Brain microvascular endothelial cell (primary cell): ENCODE measurements around the gene DCAF6.

Experiments used
- DNase-seq: peaks from one replicate; pipeline ENCODE4 v3.0.0-alpha.2; 2020
- H3K27ac ChIP-seq: fragments of 250-450 bp; sonication (Bioruptor Pico); 2 replicates; pipeline ENCODE4 v1.5.1; 2020; ENCODE audit warnings: mild to moderate bottlenecking, moderate library complexity
- H3K27me3 ChIP-seq: fragments of 250-450 bp; sonication (Bioruptor Pico); replicated peaks from 2 replicates; pipeline ENCODE4 v1.5.1; 2020; ENCODE audit warnings: mild to moderate bottlenecking
- H3K36me3 ChIP-seq: fragments of 250-450 bp; sonication (Bioruptor Pico); replicated peaks from 2 replicates; pipeline ENCODE4 v1.5.1; 2020; ENCODE audit warnings: mild to moderate bottlenecking
- H3K4me3 ChIP-seq: 2 replicates; pipeline ENCODE4 v1.5.1; 2011; ENCODE audit warnings: low read depth, mild to moderate bottlenecking, control low read depth, low read length, moderate library complexity
- CTCF ChIP-seq: IDR thresholded peaks from 2 replicates; pipeline ENCODE4 v1.5.1; 2011; ENCODE audit warnings: low read depth, mild to moderate bottlenecking, moderate library complexity, low read length, control low read depth, inconsistent platforms; ENCODE audit errors: missing control alignments
- in situ Hi-C: cut with HindIII; loops from 2 replicates; pipeline ENCODE4 v1.10.0; 2017; ENCODE audit warnings: low sequenced_read_pairs, low pct_ligation_motif_present

DCAF6 gene

DNA sequence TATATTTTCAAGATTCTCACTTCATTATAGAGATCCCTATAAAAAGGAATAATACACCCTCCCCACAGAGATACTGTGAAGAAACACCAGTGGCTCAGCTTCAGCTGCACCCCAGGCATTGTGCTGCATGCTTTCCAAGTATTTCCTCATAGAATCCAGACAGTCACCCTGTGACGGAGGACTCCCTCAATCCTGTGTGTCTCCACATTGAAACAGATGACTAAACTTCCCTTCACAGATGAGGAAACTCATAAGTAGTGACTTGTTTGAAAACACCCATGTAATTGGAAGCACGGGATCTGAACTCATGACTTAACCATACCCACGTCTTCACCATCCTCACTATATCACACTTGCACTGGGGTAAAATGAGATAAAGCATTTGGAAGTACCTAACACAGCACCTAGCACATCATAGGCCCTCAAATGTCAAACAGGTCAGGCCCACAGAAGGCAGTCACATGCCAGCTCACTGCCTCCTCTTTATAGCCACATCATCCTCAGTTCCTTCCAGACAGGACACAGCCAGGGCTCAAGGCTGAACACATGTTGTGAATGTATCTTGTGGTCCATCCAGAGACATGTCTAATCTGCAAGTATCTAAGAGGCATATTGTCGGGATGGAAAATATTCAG is 145.0 kb downstream of the DCAF6 start:
- no peak for TF ChIP-seq CTCF
- peaks cover 13% of the 10 kb centered on the region for H3K36me3 ChIP-seq
- peak overlapping the region; percentile 25 for H3K27ac ChIP-seq
- DNase-seq: peak; percentile 52
- in situ Hi-C loops: no loop called here
- no peaks in the 10 kb centered on the region for H3K27me3 ChIP-seq
- H3K4me3 ChIP-seq: no peak overlapping the region

DNA sequence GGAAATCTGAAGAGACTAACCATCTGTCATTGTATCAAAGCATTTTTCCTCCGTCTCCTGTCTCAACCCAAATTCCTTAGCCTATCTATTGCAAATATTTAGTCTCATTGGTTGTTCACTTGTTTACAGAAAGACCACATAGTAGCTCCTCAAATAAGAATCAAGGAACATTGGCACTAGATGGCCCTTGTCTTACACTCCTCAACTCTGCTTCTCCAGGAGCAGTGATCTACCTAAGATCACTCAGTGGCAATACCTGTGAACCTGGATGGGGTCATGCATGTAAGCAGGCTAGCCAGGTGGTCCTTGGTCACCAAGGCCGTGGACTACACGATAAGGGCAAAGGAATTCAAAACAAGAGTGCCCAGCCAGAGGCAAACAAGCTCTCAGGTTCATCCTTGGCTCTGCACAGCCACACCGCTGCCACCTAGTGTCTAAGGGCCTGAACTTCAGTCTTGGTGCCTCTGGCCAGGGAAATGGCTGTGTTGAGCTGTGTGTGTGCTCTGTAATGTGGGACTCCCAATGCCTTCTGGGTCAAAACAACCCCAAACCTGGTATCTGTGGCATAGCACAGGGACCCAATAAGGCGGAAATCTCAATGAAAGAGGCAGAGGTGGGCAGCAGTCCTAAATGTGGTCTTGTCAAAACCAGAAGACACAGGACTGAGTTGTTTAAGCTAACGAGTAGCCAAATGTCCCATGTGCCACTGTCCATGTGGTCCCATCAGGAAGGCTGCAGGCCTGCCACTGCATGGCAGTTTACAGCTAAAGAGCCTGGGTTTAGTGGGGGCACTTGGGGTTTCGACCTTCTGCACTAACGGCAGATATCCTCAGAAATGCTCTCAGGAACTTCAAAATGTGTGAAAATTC is 145.8 kb downstream of the DCAF6 start:
- DNase-seq: peak; percentile 80
- Histone ChIP-seq H3K27me3 (no peaks in the 10 kb centered on the region), H3K4me3 (no peak overlapping the region), H3K27ac (peak overlapping the region; percentile 25), H3K36me3 (peaks cover 6% of the 10 kb centered on the region)
- in situ Hi-C loops: no loop called here
- TF ChIP-seq CTCF: peak; percentile 97

- Histone ChIP-seq H3K27ac (no peak overlapping the region), H3K4me3 (no peak overlapping the region), H3K27me3 (no peaks in the 10 kb centered on the region), H3K36me3 (no peaks in the 10 kb centered on the region)
- TF ChIP-seq CTCF: no peak
- in situ Hi-C loops: no loop called here
- DNase-seq: no peak
Observed at GRCh38 chr1:168083456-168084325, 147.2 kb downstream of the DCAF6 start.

GRCh38 chr1:168084396-168085231 is 148.1 kb downstream of the DCAF6 start:
- DNase-seq: no peak
- no peaks in the 10 kb centered on the region for H3K36me3 ChIP-seq
- in situ Hi-C loops: no loop called here
- no peak overlapping the region for H3K4me3 ChIP-seq
- no peak overlapping the region for H3K27ac ChIP-seq
- peak; percentile 96 for TF ChIP-seq CTCF
- H3K27me3 ChIP-seq: no peaks in the 10 kb centered on the region

DNA sequence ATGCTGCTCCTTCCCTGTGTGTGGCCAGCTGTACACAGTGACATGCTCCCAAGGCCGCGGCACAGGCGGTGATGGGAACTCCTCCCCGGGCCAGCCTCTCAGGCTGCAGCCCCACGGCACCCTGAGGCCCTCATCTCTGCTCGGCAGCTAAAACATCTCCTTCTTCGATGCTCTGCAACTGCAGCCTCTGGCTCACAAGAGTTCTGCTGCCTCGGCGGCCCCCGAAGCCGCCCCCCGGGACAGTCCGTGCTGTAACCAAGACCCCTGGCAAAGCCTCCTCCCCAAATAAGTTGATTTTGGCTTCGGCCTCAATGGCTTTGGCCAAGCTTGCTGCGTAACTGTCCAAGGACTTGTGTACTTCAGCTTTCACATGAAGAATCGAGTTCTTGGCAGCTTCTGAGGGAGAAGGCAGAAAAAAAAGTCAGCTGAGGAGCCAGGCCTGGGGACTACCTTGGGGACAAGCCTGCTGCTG is 149.0 kb downstream of the DCAF6 start:
- TF ChIP-seq CTCF: no peak
- Histone ChIP-seq H3K27me3 (no peaks in the 10 kb centered on the region), H3K4me3 (no peak overlapping the region), H3K36me3 (no peaks in the 10 kb centered on the region), H3K27ac (no peak overlapping the region)
- no peak for DNase-seq
- in situ Hi-C loops: no loop called here
